Neuronal stem cell (in vitro differentiated cells): ENCODE measurements around the gene AUH.

ENCODE experiments used
- DNase-seq: peaks from one replicate; pipeline ENCODE4 v3.0.0-alpha.2; 2013; ENCODE audit warnings: low spot score
- H2AFZ ChIP-seq: one replicate; pipeline ENCODE4 v1.6.1; 2013; ENCODE audit warnings: mild to moderate bottlenecking, low read length, inconsistent platforms
- H2AK5ac ChIP-seq: 2 replicates; pipeline ENCODE4 v1.6.1; 2013; ENCODE audit warnings: low read depth, mild to moderate bottlenecking, inconsistent platforms, low read length, moderate library complexity, mixed read lengths
- H2BK120ac ChIP-seq: 2 replicates; pipeline ENCODE4 v1.6.1; 2013; ENCODE audit warnings: low read depth, mild to moderate bottlenecking, inconsistent platforms, low read length, moderate library complexity, mixed read lengths
- H2BK12ac ChIP-seq: one replicate; pipeline ENCODE4 v1.6.1; 2013; ENCODE audit warnings: low read length, inconsistent platforms
- H2BK15ac ChIP-seq: 2 replicates; pipeline ENCODE4 v1.6.1; 2013; ENCODE audit warnings: mild to moderate bottlenecking, low read length, inconsistent platforms, mixed read lengths
- H2BK5ac ChIP-seq: one replicate; pipeline ENCODE4 v1.6.1; 2013; ENCODE audit warnings: inconsistent platforms, mild to moderate bottlenecking, low read length, moderate library complexity
- H3K14ac ChIP-seq: one replicate; pipeline ENCODE4 v1.6.1; 2013; ENCODE audit warnings: low read length, inconsistent platforms
- H3K18ac ChIP-seq: 2 replicates; pipeline ENCODE4 v1.6.1; 2013; ENCODE audit warnings: low read length, inconsistent platforms
- H3K23ac ChIP-seq: 2 replicates; pipeline ENCODE4 v1.6.1; 2013; ENCODE audit warnings: low read depth, mild to moderate bottlenecking, mixed read lengths, low read length, inconsistent platforms; ENCODE audit not compliant: poor library complexity
- H3K27ac ChIP-seq: replicated peaks from 3 replicates; pipeline ENCODE4 v1.5.1; 2013; ENCODE audit warnings: low read length, inconsistent platforms
- H3K27me3 ChIP-seq, 3 experiments: 2 replicates each; pipeline ENCODE4 v1.6.1; 2013; ENCODE audit warnings: low read length in 3 of 3, mild to moderate bottlenecking in 2 of 3, inconsistent platforms in 1 of 3, low read depth in 1 of 3, mixed read lengths in 1 of 3, moderate library complexity in 1 of 3; ENCODE audit not compliant: control insufficient read depth in 3 of 3, insufficient read depth in 3 of 3
- H3K36me3 ChIP-seq, 2 donors: replicated peaks in 1 of 2; 2 replicates each; pipeline ENCODE4 v1.6.1; 2013; ENCODE audit warnings: low read length in 2 of 2; ENCODE audit not compliant: control insufficient read depth in 2 of 2, insufficient read depth in 2 of 2
- H3K4ac ChIP-seq: 2 replicates; pipeline ENCODE4 v1.6.1; 2013; ENCODE audit warnings: inconsistent platforms, mild to moderate bottlenecking, low read length, moderate library complexity
- H3K4me1 ChIP-seq, 2 donors: 1 replicate in 1 of 2; 2 replicates in 1 of 2; pipeline ENCODE4 v1.6.1; 2013; ENCODE audit warnings: low read length in 2 of 2, low read depth in 1 of 2; ENCODE audit not compliant: control insufficient read depth in 2 of 2, insufficient read depth in 1 of 2
- H3K4me2 ChIP-seq: one replicate; pipeline ENCODE4 v1.6.1; 2013; ENCODE audit warnings: mild to moderate bottlenecking, low read length, inconsistent platforms; ENCODE audit not compliant: insufficient read depth, poor library complexity, severe bottlenecking
- H3K4me3 ChIP-seq, 2 donors: 2 replicates each; pipeline ENCODE4 v1.5.1; 2013; ENCODE audit warnings: low read length in 2 of 2, mild to moderate bottlenecking in 2 of 2, inconsistent platforms in 1 of 2, moderate library complexity in 1 of 2
- H3K79me1 ChIP-seq: one replicate; pipeline ENCODE4 v1.6.1; 2013; ENCODE audit warnings: low read depth, mild to moderate bottlenecking, inconsistent platforms, low read length, moderate library complexity
- H3K9ac ChIP-seq: one replicate; pipeline ENCODE4 v1.6.1; 2013; ENCODE audit warnings: mild to moderate bottlenecking, low read depth, low read length, inconsistent platforms; ENCODE audit not compliant: poor library complexity
- H3K9me3 ChIP-seq, 2 donors: replicated peaks in 1 of 2; 2 replicates each; pipeline versions ENCODE3 to v1.6.1; 2013; ENCODE audit warnings: low read length in 2 of 2, mild to moderate bottlenecking in 2 of 2, inconsistent platforms in 1 of 2, low read depth in 1 of 2, mixed read lengths in 1 of 2, moderate library complexity in 1 of 2; ENCODE audit not compliant: control insufficient read depth in 2 of 2, insufficient read depth in 1 of 2
- H4K8ac ChIP-seq: one replicate; pipeline ENCODE4 v1.6.1; 2013; ENCODE audit warnings: low read depth, mild to moderate bottlenecking, inconsistent platforms, low read length, moderate library complexity
- H4K91ac ChIP-seq: one replicate; pipeline ENCODE4 v1.6.1; 2013; ENCODE audit warnings: low read length, low read depth, mild to moderate bottlenecking, inconsistent platforms; ENCODE audit not compliant: poor library complexity
- WGBS, 2 donors: extraction: QIAGEN DNeasy Blood & Tissue Kit; methylation state at CpG; one replicate each; pipeline ENCODE4 v1.1.7; 2013; ENCODE audit warnings: missing lambda C conversion rate in 2 of 2, mixed read lengths in 1 of 2; ENCODE audit not compliant: insufficient read length in 2 of 2, insufficient replicate concordance in 1 of 2; ENCODE audit errors: extremely low coverage in 2 of 2; 5-methylcytosine and 5-hydroxymethylcytosine counted together

AUH gene

GRCh38 chr9:91180240-91180929, 181.3 kb downstream of the AUH start:
- no peak overlapping the region for H3K23ac ChIP-seq
- no peak overlapping the region for H2AFZ ChIP-seq
- no peak overlapping the region for H3K27ac ChIP-seq
- H3K4me1 ChIP-seq, result peaks cover 0 to 2% of the 10 kb centered on the region in 2 donors
- DNase-seq, result no peak
- H2BK12ac ChIP-seq, result no peak overlapping the region
- H2BK15ac ChIP-seq, result no peak overlapping the region
- H3K4me3 ChIP-seq, result no peak overlapping the region
- no peak overlapping the region for H2BK5ac ChIP-seq
- peak overlapping the region; percentile 88 for H3K18ac ChIP-seq
- no peak overlapping the region for H4K91ac ChIP-seq
- no peak overlapping the region for H3K4me2 ChIP-seq
- H3K79me1 ChIP-seq, result no peaks in the 10 kb centered on the region
- H2AK5ac ChIP-seq, result no peak overlapping the region
- no peak overlapping the region for H3K4ac ChIP-seq
- H3K9me3 ChIP-seq, result peaks cover 0 to 2% of the 10 kb centered on the region in 2 donors
- H3K27me3 ChIP-seq, result no peaks in the 10 kb centered on the region
- WGBS, 2 donors, result no CpG with 5 or more reads among the region's 16 CpGs
- H2BK120ac ChIP-seq, result no peak overlapping the region
- no peak overlapping the region for H4K8ac ChIP-seq
- no peaks in the 10 kb centered on the region for H3K36me3 ChIP-seq
- no peak overlapping the region for H3K9ac ChIP-seq
- no peak overlapping the region for H3K14ac ChIP-seq

- peak overlapping the region in 1 of 2 donors; percentile 63 for H3K4me3 ChIP-seq
- H3K4ac ChIP-seq, result no peak overlapping the region
- no peak overlapping the region for H3K4me2 ChIP-seq
- H3K18ac ChIP-seq, result no peak overlapping the region
- no peaks in the 10 kb centered on the region for H3K36me3 ChIP-seq
- H3K23ac ChIP-seq, result no peak overlapping the region
- peak overlapping the region; percentile 42 for H2BK12ac ChIP-seq
- DNase-seq, result no peak
- H4K91ac ChIP-seq, result no peak overlapping the region
- H2AFZ ChIP-seq, result no peak overlapping the region
- no peak overlapping the region for H2BK5ac ChIP-seq
- peak overlapping the region; percentile 15 for H2BK15ac ChIP-seq
- peaks cover 0 to 3% of the 10 kb centered on the region in 2 donors for H3K9me3 ChIP-seq
- WGBS, 2 donors, result no CpG with 5 or more reads among the region's 23 CpGs
- H2BK120ac ChIP-seq, result no peak overlapping the region
- no peaks in the 10 kb centered on the region for H3K79me1 ChIP-seq
- no peaks in the 10 kb centered on the region for H3K27me3 ChIP-seq
- no peak overlapping the region for H3K14ac ChIP-seq
- H2AK5ac ChIP-seq, result no peak overlapping the region
- H3K4me1 ChIP-seq, result peaks cover 0 to 2% of the 10 kb centered on the region in 2 donors
- no peak overlapping the region for H4K8ac ChIP-seq
- no peak overlapping the region for H3K9ac ChIP-seq
- no peak overlapping the region for H3K27ac ChIP-seq
Observed at GRCh38 chr9:91179237-91180138, 182.2 kb downstream of the AUH start.

- no peak overlapping the region for H2BK15ac ChIP-seq
- peak overlapping the region; percentile 74 for H2AK5ac ChIP-seq
- peak overlapping the region; percentile 64 for H3K14ac ChIP-seq
- no peak overlapping the region for H3K9ac ChIP-seq
- no peaks in the 10 kb centered on the region for H3K36me3 ChIP-seq
- no peaks in the 10 kb centered on the region for H3K27me3 ChIP-seq
- peaks cover 0 to 2% of the 10 kb centered on the region in 2 donors for H3K4me1 ChIP-seq
- no peak overlapping the region for H2BK120ac ChIP-seq
- no CpG with 5 or more reads among the region's 15 CpGs for WGBS, 2 donors
- H2BK5ac ChIP-seq, result no peak overlapping the region
- H2BK12ac ChIP-seq, result no peak overlapping the region
- H3K4me3 ChIP-seq, result no peak overlapping the region
- H3K4me2 ChIP-seq, result no peak overlapping the region
- H3K79me1 ChIP-seq, result no peaks in the 10 kb centered on the region
- no peak overlapping the region for H4K91ac ChIP-seq
- no peak overlapping the region for H4K8ac ChIP-seq
- no peak overlapping the region for H3K4ac ChIP-seq
- H3K18ac ChIP-seq, result peak overlapping the region; percentile 32
- no peak for DNase-seq
- H2AFZ ChIP-seq, result no peak overlapping the region
- H3K9me3 ChIP-seq, result peaks cover 0 to 3% of the 10 kb centered on the region in 2 donors
- no peak overlapping the region for H3K27ac ChIP-seq
- H3K23ac ChIP-seq, result peak overlapping the region; percentile 47
Observed at GRCh38 chr9:91178281-91179236, 183.2 kb downstream of the AUH start.
